ENCODE data around the gene FOLR2. TPM values are rescaled to one million over a fixed set of nuclear protein-coding genes. Genes with fewer than 3 reads are reported as not detected.

The FOLR2 gene
- total RNA-seq, 6 experiments from 2014 or later, result 3.3 to 28.3 (median 8.6) TPM

DNA sequence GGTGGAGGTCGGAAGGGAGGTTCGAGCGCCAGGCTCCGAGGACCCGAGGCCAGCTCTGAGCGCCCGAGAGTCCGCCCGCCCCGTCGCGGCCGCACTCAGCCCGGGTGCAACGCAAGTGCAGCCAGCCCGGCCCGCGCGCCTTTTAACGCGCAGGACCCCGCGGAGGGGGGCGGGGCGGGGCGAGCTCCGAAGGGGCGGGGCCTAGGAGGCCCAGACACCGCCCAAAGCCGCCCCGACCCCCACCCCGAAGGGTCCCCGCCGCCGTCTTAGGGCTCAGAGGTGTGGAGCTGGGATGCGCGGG lies 27.4 kb downstream of the FOLR2 start, which contains the start of gene PHOX2A:
Gene PHOX2A, minus strand, starts transcription at position 117 of the 301 bp plus-strand sequence. CDS start 172 bp downstream, outside the sequence.
- Histone ChIP-seq H3K27ac (no peak within 1 kb of the TSS), H3K9me3 (no peaks in the 10 kb centered on the region), H3K36me3 (no peaks in the 10 kb centered on the region), H3K4me1 (peaks cover 0 to 13% (median 3%) of the 10 kb centered on the region in 4 donors), H3K27me3 (peaks cover 0 to 4% of the 10 kb centered on the region in 2 donors), H3K4me3 (no peak within 1 kb of the TSS)
- DNase-seq (no peak), ATAC-seq (no peak)
- intact Hi-C loops (cut with DNase I), result no loop called here
- WGBS (ENCODE audit: insufficient coverage, low coverage, low lambda C conversion rate, missing lambda C conversion rate), result 0% methylated on average over 1 of the region's 37 CpGs
- no peak for TF ChIP-seq POLR2A (IDR thresholded peaks at IDR 0.05)
- TF ChIP-seq, protein P1, sequence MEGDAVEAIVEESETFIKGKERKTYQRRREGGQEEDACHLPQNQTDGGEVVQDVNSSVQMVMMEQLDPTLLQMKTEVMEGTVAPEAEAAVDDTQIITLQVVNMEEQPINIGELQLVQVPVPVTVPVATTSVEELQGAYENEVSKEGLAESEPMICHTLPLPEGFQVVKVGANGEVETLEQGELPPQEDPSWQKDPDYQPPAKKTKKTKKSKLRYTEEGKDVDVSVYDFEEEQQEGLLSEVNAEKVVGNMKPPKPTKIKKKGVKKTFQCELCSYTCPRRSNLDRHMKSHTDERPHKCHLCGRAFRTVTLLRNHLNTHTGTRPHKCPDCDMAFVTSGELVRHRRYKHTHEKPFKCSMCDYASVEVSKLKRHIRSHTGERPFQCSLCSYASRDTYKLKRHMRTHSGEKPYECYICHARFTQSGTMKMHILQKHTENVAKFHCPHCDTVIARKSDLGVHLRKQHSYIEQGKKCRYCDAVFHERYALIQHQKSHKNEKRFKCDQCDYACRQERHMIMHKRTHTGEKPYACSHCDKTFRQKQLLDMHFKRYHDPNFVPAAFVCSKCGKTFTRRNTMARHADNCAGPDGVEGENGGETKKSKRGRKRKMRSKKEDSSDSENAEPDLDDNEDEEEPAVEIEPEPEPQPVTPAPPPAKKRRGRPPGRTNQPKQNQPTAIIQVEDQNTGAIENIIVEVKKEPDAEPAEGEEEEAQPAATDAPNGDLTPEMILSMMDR (IDR thresholded peaks at IDR 0.05), result no peak

DNA sequence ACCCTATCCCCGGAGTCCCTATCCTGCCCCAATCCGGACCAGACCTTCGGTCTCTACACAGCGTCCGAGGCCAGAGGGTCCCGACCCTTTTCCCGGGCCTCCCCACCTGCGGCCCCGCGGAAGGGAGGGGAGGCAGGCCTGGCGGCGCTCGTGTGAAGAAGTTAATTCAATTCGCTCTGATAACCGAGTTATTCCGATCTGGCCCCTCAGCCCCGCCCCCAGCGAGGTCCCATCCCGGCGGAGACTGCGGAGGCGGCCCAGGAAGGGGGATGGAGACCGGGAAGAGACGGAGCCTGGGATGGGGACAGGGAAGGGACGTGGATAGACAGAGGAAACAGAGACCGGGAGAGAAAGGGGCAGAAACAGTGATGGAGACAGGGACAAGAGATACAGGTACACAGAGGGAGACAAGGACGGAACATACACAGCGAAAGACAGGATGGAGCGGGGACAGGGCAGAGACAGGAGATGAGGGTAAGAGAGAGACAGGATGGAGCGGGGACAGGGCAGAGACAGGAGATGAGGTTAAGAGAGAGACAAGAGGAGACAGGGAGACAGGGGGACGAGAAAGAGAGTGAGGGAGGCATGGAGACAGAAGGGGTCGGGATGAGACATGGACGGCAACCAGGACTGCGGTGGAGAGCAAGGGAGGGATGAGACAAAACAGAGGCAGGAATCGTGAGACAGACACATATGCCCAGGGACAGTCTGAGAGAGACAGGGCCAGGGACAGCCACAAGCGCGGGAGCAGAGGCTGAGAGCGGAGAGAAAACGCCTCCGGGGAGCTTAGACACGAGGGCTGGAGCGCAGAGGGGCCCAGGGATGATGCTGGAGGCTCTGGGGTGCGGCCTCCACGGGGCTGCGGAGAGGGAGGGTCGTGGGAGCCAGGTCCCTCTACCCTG lies 28.0 kb downstream of the FOLR2 start:
- TF ChIP-seq, protein P1 (IDR thresholded peaks at IDR 0.05), result no peak
- no peak for TF ChIP-seq POLR2A (IDR thresholded peaks at IDR 0.05)
- Histone ChIP-seq H3K27ac (no peak overlapping the region), H3K4me3 (no peak overlapping the region), H3K36me3 (no peaks in the 10 kb centered on the region), H3K4me1 (peaks cover 0 to 7% (median under 1%) of the 10 kb centered on the region in 4 donors), H3K27me3 (peaks cover 0 to 4% of the 10 kb centered on the region in 2 donors), H3K9me3 (no peaks in the 10 kb centered on the region)
- ATAC-seq (no peak), DNase-seq (no peak)
- intact Hi-C loops (cut with DNase I), result no loop called here
- WGBS (ENCODE audit: insufficient coverage, low coverage, low lambda C conversion rate, missing lambda C conversion rate), result 11% methylated on average over 26 of the region's 46 CpGs

DNA sequence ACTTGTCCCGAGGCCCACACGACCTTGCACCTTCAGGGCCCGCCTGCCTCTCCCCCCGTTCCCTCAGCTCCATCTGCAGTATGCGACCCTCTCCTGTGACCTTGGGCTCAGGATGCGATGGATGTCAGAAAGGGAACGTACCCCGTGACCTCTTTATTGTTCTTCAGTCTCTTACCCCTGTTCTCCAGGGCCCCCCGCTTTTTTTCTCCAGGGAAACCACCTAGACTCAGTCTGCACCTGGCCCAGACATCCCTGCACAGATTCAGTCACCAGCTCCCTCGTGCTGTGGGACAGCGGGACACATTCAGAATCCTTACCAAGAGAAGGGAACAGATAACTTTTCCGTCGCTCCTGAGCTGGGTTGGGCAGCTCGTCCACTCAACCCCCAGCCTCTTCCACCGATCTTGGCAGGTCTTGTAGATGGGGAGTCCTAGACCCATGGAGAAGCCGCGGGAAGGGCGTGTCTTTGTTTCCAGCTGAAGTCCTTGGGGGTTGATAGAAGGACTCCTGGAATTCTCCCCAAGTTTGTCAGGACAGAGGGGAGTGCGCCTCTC lies 28.7 kb downstream of the FOLR2 start:
- ATAC-seq, result no peak
- peaks cover 0 to 4% of the 10 kb centered on the region in 2 donors for H3K27me3 ChIP-seq

DNA sequence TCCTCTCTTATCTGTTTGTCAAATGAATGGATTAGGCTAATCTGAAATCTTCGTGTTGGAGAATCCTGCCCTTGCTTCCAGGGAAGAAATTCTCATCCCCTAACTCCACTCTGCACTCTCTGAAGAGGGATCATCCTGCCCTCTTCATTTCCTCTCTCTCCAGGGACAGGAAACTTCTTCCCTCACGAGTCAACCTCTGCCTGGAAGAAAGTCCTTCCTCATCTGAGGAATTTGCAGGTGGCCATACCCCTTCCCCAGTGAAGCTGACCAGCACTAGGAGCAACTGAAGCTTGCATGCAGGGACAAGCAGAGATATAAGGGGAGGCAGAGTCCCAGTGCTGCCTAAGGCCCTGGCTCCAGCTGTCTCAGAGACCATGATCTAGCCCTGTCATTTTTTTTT lies 31.0 kb downstream of the FOLR2 start:
- Histone ChIP-seq H3K9me3 (no peaks in the 10 kb centered on the region), H3K4me1 (no peaks in the 10 kb centered on the region), H3K27me3 (peaks cover 0 to 4% of the 10 kb centered on the region in 2 donors), H3K4me3 (no peak overlapping the region), H3K36me3 (no peaks in the 10 kb centered on the region), H3K27ac (no peak overlapping the region)
- no peak for DNase-seq
- TF ChIP-seq, protein P1 (IDR thresholded peaks at IDR 0.05), result no peak
- TF ChIP-seq POLR2A (IDR thresholded peaks at IDR 0.05), result no peak
- WGBS (ENCODE audit: insufficient coverage, low coverage, low lambda C conversion rate, missing lambda C conversion rate), result 10% methylated on average over 2 of the region's 2 CpGs
- no peak for ATAC-seq
- intact Hi-C loops (cut with DNase I), result no loop called here

More for the DNA sequence above, 28.7 kb downstream of the FOLR2 start:
- intact Hi-C loops (cut with DNase I), result no loop called here
- no peak for DNase-seq
- 6% methylated on average over 15 of the region's 19 CpGs for WGBS (ENCODE audit: insufficient coverage, low coverage, low lambda C conversion rate, missing lambda C conversion rate)
- Histone ChIP-seq H3K27ac (no peak overlapping the region), H3K9me3 (no peaks in the 10 kb centered on the region), H3K4me3 (no peak overlapping the region), H3K4me1 (no peaks in the 10 kb centered on the region), H3K36me3 (no peaks in the 10 kb centered on the region)
- TF ChIP-seq POLR2A (IDR thresholded peaks at IDR 0.05), result no peak
- TF ChIP-seq, protein P1 (IDR thresholded peaks at IDR 0.05), result no peak

Data from right lobe of liver (tissue), 6 donors.